Loucy (cell line): ENCODE measurements around the gene NOS1.

ENCODE experiments used
- CTCF ChIP-seq: fragments of 200-600 bp; sonication (generic); conservative IDR thresholded peaks from 2 replicates; pipeline ENCODE4 v1.5.1; 2014; ENCODE audit warnings: mild to moderate bottlenecking, antibody characterized with exemption, low read length
- EZH2phosphoT487 ChIP-seq: fragments of 200-600 bp; IDR thresholded peaks from 2 replicates; pipeline ENCODE4 v1.6.1; 2018; ENCODE audit warnings: antibody characterized with exemption, mild to moderate bottlenecking, moderate library complexity, borderline replicate concordance

GRCh38 chr12:117235261-117235660, 126.2 kb downstream of the NOS1 start:
- TF ChIP-seq CTCF (no peak), EZH2phosphoT487 (no peak)
